ENCODE results near the gene BPIFB6. TPM values are rescaled to one million over a fixed set of nuclear protein-coding genes. Genes with fewer than 3 reads are reported as not detected.
A peak's percentile ranks its signal among the peaks of the same experiment; 100 is the strongest.

The BPIFB6 gene
- total RNA-seq, result not detected

- DNase-seq, result no peak
- Mint-ChIP-seq H3K9me3 (peaks cover 2% of the 10 kb centered on the region), H3K27me3 (ENCODE audit: low read depth) (no peaks in the 10 kb centered on the region), H3K4me3 (no peak within 1 kb of the TSS), H3K4me1 (ENCODE audit: low read depth) (no peaks in the 10 kb centered on the region), H3K27ac (no peak within 1 kb of the TSS), H3K36me3 (ENCODE audit: low read depth) (no peaks in the 10 kb centered on the region)
- intact Hi-C loops (cut with micrococcal nuclease), result no loop called here
- CTCF ChIA-PET, result interaction anchor here (0.8 kb wide), 1 partner anchor 11 kb away, joined by 3 read pairs; no protein-coding TSS in a partner anchor
Observed at GRCh38 chr20:33031531-33031930, at the start of gene BPIFB6. TSS of gene BPIFB6 (plus strand) at chr20:33031648. CDS start at chr20:33031648, 0 bp downstream.

GRCh38 chr20:32982617-32983458 lies 48.6 kb upstream of the BPIFB6 start:
- Mint-ChIP-seq H3K27ac (peak overlapping the region; percentile 18), H3K27me3 (ENCODE audit: low read depth) (no peaks in the 10 kb centered on the region), H3K4me3 (no peak overlapping the region), H3K9me3 (no peaks in the 10 kb centered on the region), H3K36me3 (ENCODE audit: low read depth) (no peaks in the 10 kb centered on the region), H3K4me1 (ENCODE audit: low read depth) (peaks cover 18% of the 10 kb centered on the region)
- intact Hi-C loops (cut with micrococcal nuclease), result no loop called here
- DNase-seq, result no peak
- CTCF ChIA-PET, result interaction anchor here (0.6 to 2.2 kb wide), 3 partner anchors 38 to 338 kb away, joined by 3 to 8 read pairs (median 4); no protein-coding TSS in a partner anchor

GRCh38 chr20:32983459-32984112 lies 47.9 kb upstream of the BPIFB6 start:
- H3K9me3 Mint-ChIP-seq, result no peaks in the 10 kb centered on the region
- no peak overlapping the region for H3K27ac Mint-ChIP-seq
- CTCF ChIA-PET, result interaction anchor here (1.1 to 2.2 kb wide), 2 partner anchors 38 to 205 kb away, joined by 3 to 8 read pairs; no protein-coding TSS in a partner anchor
- intact Hi-C loops (cut with micrococcal nuclease), result no loop called here
- no peak overlapping the region for H3K4me3 Mint-ChIP-seq
- no peaks in the 10 kb centered on the region for H3K36me3 Mint-ChIP-seq (ENCODE audit: low read depth)
- no peaks in the 10 kb centered on the region for H3K27me3 Mint-ChIP-seq (ENCODE audit: low read depth)
- no peak for DNase-seq
- peaks cover 16% of the 10 kb centered on the region for H3K4me1 Mint-ChIP-seq (ENCODE audit: low read depth)

- H3K4me3 Mint-ChIP-seq, result no peak overlapping the region
- peaks cover 16% of the 10 kb centered on the region for H3K4me1 Mint-ChIP-seq (ENCODE audit: low read depth)
- H3K27me3 Mint-ChIP-seq (ENCODE audit: low read depth), result no peaks in the 10 kb centered on the region
- H3K27ac Mint-ChIP-seq, result no peak overlapping the region
- intact Hi-C loops (cut with micrococcal nuclease), result no loop called here
- CTCF ChIA-PET, result interaction anchor here (1.1 to 2.2 kb wide), 2 partner anchors 39 to 206 kb away, joined by 3 to 8 read pairs; no protein-coding TSS in a partner anchor
- no peaks in the 10 kb centered on the region for H3K9me3 Mint-ChIP-seq
- no peak for DNase-seq
- no peaks in the 10 kb centered on the region for H3K36me3 Mint-ChIP-seq (ENCODE audit: low read depth)
Observed at GRCh38 chr20:32984196-32984595, 47.3 kb upstream of the BPIFB6 start.

- no peaks in the 10 kb centered on the region for H3K27me3 Mint-ChIP-seq (ENCODE audit: low read depth)
- H3K36me3 Mint-ChIP-seq (ENCODE audit: low read depth), result no peaks in the 10 kb centered on the region
- no peak for DNase-seq
- H3K27ac Mint-ChIP-seq, result no peak overlapping the region
- peaks cover 16% of the 10 kb centered on the region for H3K4me1 Mint-ChIP-seq (ENCODE audit: low read depth)
- intact Hi-C loops (cut with micrococcal nuclease), result no loop called here
- CTCF ChIA-PET, result interaction anchor here (2.2 kb wide), 1 partner anchor 39 kb away, joined by 8 read pairs; no protein-coding TSS in a partner anchor
- no peak overlapping the region for H3K4me3 Mint-ChIP-seq
- no peaks in the 10 kb centered on the region for H3K9me3 Mint-ChIP-seq
Observed at GRCh38 chr20:32984631-32985354, 46.7 kb upstream of the BPIFB6 start.

GRCh38 chr20:32985596-32985995 lies 45.9 kb upstream of the BPIFB6 start:
- CTCF ChIA-PET, result no interaction called here

GRCh38 chr20:32986331-32986966 lies 45.0 kb upstream of the BPIFB6 start:
- no peak overlapping the region for H3K27ac Mint-ChIP-seq
- no peaks in the 10 kb centered on the region for H3K36me3 Mint-ChIP-seq (ENCODE audit: low read depth)

More at GRCh38 chr20:32985596-32985995, 45.9 kb upstream of the BPIFB6 start:
- Mint-ChIP-seq H3K27ac (no peak overlapping the region), H3K4me3 (no peak overlapping the region), H3K4me1 (ENCODE audit: low read depth) (peaks cover 18% of the 10 kb centered on the region), H3K9me3 (no peaks in the 10 kb centered on the region), H3K36me3 (ENCODE audit: low read depth) (no peaks in the 10 kb centered on the region), H3K27me3 (ENCODE audit: low read depth) (no peaks in the 10 kb centered on the region)
- DNase-seq, result no peak
- intact Hi-C loops (cut with micrococcal nuclease), result no loop called here

GRCh38 chr20:32987044-32987825 lies 44.2 kb upstream of the BPIFB6 start:
- intact Hi-C loops (cut with micrococcal nuclease), result no loop called here
- no peaks in the 10 kb centered on the region for H3K9me3 Mint-ChIP-seq
- peaks cover 31% of the 10 kb centered on the region for H3K4me1 Mint-ChIP-seq (ENCODE audit: low read depth)
- no peaks in the 10 kb centered on the region for H3K27me3 Mint-ChIP-seq (ENCODE audit: low read depth)
- no peak overlapping the region for H3K27ac Mint-ChIP-seq
- H3K4me3 Mint-ChIP-seq, result no peak overlapping the region
- no peaks in the 10 kb centered on the region for H3K36me3 Mint-ChIP-seq (ENCODE audit: low read depth)
- CTCF ChIA-PET, result interaction anchor here (0.6 to 1.3 kb wide), 2 partner anchors 13 to 21 kb away, joined by 3 read pairs; no protein-coding TSS in a partner anchor
- DNase-seq, result no peak

More at GRCh38 chr20:32986331-32986966, 45.0 kb upstream of the BPIFB6 start:
- intact Hi-C loops (cut with micrococcal nuclease), result no loop called here
- no peak for DNase-seq
- no peak overlapping the region for H3K4me3 Mint-ChIP-seq
- peaks cover 26% of the 10 kb centered on the region for H3K4me1 Mint-ChIP-seq (ENCODE audit: low read depth)
- H3K27me3 Mint-ChIP-seq (ENCODE audit: low read depth), result no peaks in the 10 kb centered on the region
- CTCF ChIA-PET, result interaction anchor here (1.3 kb wide), 1 partner anchor 21 kb away, joined by 3 read pairs; no protein-coding TSS in a partner anchor
- H3K9me3 Mint-ChIP-seq, result no peaks in the 10 kb centered on the region

- peaks cover 35% of the 10 kb centered on the region for H3K4me1 Mint-ChIP-seq (ENCODE audit: low read depth)
- H3K9me3 Mint-ChIP-seq, result no peaks in the 10 kb centered on the region
- H3K36me3 Mint-ChIP-seq (ENCODE audit: low read depth), result no peaks in the 10 kb centered on the region
- H3K27me3 Mint-ChIP-seq (ENCODE audit: low read depth), result no peaks in the 10 kb centered on the region
- intact Hi-C loops (cut with micrococcal nuclease), result no loop called here
- no peak overlapping the region for H3K27ac Mint-ChIP-seq
- CTCF ChIA-PET, result no interaction called here
- no peak overlapping the region for H3K4me3 Mint-ChIP-seq
- no peak for DNase-seq
Observed at GRCh38 chr20:32988008-32988407, 43.4 kb upstream of the BPIFB6 start.

GRCh38 chr20:32989507-32990283 lies 41.8 kb upstream of the BPIFB6 start:
- no peak overlapping the region for H3K27ac Mint-ChIP-seq
- no peak for DNase-seq
- H3K4me3 Mint-ChIP-seq, result no peak overlapping the region
- no peaks in the 10 kb centered on the region for H3K9me3 Mint-ChIP-seq
- no peaks in the 10 kb centered on the region for H3K27me3 Mint-ChIP-seq (ENCODE audit: low read depth)
- peaks cover 37% of the 10 kb centered on the region for H3K4me1 Mint-ChIP-seq (ENCODE audit: low read depth)
- no peaks in the 10 kb centered on the region for H3K36me3 Mint-ChIP-seq (ENCODE audit: low read depth)
- intact Hi-C loops (cut with micrococcal nuclease), result no loop called here
- CTCF ChIA-PET, result interaction anchor here (0.6 kb wide), 1 partner anchor 1167 kb away, joined by 3 read pairs; no protein-coding TSS in a partner anchor

Measured in activated naive CD4-positive, alpha-beta T cell treated with anti-CD3 and anti-CD28 coated beads for 36 hours (primary cell).